NCI-H2029 (cell line): ENCODE data around the gene TMEM175.
"Not testable (repeated sequence)": the region's sequence is repeated elsewhere in the genome, so short reads cannot be mapped to it uniquely, and the experiment has no call there.

Experiments
- DNase-seq: peaks from one replicate; lab custom pipeline; 2025; lab: John Stamatoyannopoulos, UW

The TMEM175 gene

DNA sequence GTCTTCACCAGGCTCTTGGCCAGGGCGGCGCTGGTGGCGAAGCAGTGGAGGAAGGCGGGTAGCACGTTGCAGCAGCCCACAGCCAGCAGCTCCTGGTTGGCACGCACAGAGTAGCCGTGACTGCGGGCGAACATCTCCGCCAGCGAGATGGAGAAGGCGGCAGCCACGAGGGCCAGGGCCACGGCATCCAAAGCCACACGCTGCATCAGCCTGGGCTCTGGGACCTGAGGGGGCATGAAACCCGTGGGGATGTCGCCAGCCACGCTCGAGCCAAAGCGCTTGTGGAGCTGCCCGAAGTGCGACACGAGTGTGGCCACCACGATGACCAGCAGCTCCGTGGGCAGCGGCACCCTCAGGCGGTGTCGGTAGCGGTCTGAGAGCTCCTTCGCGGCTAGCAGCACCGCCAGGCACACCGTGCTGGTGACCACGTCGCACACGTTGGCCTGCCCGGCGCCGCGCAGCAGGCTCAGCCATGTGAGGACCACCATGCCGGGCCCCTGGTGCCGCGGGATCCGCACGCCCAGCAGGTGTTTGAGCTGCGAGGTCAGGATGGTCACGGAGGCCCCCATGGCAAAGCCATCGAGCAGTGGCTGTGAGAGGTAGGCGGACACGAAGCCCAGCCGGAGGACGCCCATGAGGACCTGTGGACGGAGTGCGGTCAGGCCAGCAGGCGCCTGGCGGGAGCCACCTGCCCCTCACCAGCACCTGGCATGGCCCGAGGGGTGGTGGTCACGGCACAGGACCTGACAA, 57.6 kb downstream of the TMEM175 start:
- DNase-seq: no peak

DNA sequence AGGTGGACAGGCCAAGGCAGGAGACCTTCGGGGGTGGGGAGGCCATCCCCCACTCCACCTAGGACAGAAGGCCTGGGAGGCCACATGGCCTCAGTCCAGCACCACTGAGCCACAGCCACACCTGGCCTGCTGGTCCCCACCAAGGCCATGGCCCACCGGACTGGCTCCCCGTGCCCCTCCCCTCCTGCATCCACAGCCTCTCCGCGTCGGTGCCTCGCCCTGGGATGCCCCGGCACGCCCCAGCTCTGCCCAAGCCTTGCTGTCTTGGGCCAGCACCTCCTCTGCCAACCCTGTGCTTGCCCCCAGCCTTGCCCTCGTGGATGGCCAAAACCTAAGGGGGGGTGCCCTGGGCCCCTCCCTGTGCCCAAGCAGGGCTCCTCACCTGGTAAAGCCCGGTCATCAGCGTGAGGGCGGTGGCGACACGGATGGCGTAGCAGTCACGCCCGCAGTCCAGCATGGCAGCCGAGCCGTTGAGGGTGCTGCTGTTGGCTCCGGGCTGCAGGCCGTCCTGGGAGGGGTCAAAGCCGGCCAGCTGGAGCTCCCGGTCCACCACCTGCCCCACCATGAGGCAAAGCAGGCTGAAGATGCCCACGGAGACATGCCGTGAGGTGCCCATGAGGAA, 58.6 kb downstream of the TMEM175 start:
- no peak for DNase-seq

DNA sequence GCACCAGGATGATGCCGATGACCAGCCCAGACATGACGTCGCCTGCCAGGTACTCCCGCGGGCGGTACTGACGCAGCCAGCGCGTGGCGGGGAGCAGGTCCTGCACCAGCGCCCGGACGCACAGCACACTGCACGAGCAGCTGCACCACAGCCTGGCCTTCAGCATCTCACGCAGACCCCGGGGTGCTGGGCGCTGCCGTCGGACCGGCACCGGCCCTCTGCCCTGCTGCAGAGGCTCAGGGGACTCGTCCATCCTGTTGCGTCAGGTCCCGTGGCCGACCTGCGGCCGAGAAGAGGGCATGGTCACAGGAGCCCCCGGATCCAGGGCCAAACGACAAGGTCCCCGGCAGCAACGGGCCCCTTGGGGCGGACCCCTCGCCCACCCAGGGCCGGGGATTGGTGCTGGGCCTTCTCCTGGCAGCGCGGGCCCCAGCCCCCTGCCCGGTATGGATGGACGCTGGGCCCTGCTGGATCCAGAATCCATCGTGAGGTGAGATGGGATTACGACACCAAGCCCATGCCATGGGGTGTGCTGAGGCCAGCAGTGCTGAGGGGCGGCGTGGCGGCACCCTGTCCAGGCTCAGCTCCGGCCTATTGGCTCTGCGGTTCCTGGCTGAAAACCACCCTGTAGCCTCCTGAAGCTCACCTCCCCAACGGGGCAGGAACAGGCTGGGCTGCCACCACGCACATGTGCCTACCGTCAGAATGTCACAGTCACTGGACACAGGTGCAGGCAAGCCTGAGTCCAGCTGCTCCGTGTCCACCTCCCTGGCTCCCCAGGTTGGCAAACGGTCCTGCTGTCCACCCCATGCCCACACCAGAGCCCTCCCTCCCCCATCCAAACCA, 59.4 kb downstream of the TMEM175 start:
- DNase-seq: no peak

DNA sequence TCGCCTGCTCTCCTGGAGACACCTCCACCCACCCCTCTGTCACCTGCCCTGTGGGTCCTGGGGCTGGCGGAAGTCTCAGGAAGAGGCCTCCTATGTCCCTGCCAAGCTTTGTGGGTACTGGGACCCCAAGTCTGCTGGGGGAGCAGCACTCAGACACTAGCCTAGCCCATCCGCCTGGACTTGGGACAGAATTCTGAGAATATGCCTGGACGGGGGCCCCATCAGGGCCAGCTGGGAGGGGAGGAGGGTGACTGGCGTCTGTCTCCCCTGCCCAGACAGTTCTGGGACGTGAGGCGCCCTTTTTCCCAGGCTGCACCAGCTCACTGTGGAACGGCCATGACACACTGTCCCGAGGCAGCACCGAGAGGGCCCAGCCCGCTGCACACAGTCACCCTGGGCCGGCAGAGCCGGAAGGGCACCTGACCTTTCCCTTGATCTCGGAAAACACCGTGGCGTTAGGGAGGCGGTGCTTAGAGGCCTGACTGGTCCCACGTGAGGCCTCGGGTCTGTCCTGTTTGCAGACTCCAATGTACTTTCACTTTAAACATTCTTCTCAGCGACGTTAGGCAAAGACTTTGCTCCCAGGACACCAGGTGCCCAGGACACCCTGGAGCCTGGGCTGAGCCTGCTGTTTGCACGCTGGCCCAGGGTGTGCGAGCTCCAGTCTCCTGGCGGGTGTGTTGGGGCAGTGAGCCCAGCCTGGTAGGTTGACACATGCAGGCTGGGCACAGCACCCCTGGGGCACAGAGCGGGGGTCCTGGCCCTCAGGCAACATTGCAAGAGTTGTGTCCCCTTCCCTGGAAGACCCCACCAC, 60.2 kb downstream of the TMEM175 start:
- no peak for DNase-seq

DNA sequence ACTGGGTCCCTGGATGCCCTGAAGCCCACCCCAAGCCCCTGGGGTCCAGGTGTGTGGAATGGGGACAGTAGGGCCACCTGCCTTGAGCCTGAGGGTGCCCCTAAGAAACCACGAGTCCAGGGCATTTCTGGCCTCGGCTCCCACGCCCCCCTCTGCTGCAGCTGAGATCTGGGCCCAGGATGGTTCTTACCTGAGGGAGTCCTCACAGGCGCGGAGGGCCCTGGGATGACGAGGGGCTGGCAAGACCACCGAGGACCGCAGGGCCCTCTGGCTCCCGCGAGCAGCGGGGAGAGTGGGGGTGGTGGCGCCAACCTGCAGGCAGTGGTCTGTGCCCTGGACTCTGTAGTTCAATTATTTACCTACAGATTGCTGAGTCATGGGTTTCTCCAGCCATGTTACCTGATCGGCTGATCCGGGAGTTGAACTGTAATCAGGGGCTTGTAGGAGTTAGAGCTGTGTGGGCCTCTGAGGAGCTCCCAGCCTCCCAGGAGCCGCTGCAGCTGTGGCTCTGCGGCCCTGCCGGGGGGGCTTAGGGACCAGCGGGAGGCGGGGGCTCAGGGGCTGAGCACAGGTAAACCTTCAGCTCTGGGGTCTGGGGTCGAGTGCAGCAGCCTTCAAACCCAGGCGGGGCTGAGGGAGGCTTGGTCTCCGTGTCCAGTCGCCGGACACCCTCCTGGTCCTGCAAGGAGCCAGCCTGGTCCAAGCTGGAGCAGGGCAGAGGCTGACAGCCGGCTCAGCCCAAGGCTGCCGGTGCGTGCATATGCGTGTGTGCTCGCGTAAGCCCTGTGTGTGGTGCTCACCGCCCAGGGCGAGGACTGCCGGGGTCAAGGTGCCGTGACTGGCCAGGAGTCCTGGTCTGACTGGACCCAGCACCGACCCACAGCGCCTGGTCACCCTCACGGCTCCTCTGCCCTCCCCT, 61.1 kb downstream of the TMEM175 start, which contains the start of gene SLC26A1:
Gene SLC26A1 (minus strand): TSS at position 294 of the 919 bp plus-strand sequence. CDS start 1,701 bp downstream, outside the sequence.
- DNase-seq: no peak

DNA sequence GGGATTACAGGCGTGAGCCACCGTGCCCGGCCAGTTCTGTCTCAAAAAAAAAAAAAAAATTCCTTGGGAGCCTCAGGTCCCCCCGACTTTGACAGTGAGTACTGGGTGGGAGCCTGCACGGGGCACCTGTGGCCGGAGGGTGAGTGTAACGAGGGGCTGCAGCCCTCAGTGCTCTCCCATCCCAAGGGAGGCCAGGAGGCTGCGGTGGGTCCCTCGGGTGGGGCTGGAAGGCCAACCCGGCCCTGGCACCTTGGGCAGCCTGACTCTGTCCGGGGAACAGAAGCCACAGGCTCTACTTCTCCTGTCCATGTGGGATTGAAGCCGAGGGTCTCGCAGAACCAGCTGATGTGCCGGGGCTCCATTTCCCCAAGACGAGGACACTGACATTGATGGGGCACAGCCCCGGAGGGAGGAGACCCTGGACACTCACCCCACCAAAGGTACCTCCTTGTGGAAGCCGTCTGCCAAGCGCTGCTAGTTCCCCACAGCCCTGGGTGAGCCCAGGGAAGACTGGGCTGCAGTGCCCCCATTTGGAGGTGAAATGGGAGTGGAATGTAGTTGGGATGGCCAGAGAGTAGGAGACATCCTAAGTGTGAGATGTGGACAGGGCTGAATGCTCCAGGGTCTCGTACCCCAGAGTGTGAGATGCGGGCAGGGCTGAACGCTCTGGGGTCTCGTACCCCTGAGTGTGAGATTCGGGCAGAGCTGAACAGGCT, 63.2 kb downstream of the TMEM175 start:
- DNase-seq: no peak

DNA sequence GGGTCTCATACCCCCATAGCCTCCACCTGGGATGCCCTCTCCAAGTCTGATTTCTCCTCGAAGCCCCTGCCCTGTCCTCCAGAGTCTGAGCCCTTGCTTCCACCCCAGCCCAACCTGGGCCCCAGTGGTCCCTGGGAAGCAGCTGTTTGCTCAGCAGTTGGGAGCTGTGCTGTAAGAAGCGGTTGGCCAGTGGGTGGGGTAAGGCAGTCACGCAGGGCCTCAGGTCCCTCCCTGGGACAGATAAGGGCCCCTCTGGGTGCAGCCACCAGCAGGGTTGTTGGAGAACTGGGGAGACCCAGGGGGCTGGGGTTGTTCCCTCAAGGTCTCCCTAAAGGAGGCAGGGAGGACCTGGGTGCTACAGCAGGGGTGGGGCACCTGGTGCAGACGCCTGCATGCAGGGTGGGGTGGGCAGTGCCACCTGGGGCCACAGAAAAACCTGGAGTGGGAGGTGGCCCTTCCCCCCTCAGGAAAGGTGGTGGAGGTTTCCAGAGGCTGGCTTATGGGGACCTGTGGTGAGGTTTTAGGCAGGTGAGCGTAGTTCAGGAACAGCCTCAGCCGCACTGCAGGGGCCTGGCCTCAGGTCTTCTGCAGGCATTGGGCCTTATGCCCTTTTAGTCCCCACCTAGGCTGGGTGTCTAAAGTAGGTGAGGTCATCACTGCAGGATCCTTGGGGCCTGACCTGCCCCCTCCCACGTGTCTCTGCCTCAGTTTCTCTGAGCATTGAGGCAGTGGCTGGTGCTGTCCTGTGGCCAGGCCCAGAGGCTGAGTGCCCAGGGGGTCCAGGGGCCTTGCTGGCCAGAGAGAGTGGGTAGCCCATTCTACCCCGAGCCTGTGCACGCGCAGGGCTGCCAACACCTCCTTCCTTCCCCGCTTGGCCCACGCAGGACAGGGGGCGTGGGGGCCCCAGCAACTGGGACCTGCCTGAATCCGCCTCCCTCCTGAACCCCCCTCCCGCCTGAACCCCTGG, 64.1 kb downstream of the TMEM175 start:
- DNase-seq: no peak

DNA sequence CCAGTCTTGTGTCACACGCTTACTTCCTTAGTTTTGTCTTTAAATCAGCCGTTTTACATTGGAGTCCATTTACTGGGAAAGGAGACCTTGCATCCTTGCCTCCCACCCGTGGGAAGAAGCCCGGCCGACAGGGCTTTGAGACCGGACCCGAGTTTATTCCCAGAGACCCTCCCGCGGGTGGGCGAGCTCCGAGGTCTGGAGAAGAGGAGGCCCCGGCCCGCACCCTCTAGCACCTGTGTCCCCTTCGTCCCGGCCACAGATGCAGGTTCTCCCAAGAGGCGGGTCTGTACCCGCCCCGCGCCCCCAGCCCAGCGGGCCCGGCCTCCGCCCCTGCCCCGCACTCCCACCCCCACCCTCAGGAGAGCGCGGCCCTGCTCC, 64.7 kb downstream of the TMEM175 start:
- DNase-seq: no peak

DNA sequence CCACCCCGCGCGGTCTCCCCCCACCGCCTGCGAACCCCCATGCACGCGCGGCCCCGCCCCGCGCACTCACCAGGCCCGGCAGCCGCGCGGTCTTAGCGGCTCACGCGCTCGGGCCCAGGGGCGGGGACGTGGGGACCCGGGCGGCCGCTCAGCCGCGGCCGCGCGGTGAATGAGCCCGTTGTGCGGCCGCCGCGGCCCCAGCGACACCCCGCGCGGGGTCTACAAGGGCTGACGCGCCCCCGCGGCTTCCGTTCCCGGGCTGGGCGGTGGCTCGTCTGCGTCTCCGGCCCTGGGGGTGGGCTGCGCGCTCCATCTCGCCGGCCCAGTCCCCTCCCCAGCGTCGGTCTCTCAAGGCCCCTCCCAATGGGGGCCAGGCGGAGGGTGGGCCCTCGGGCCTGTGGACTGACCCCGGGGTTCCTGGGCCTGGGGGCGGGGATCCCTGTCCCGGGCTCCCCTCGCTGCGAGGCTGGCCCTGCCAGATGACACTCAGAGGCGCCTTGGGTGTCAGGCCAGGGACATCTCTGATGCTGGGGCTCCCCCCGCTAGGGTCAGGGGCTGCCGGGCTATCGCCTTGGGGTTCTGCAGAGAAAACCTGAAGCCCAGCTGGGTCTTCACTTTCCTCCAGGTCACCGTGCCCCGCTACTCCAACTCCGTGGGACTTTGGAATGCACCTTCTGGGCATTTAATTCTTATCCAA, 65.3 kb downstream of the TMEM175 start:
- DNase-seq: no peak

DNA sequence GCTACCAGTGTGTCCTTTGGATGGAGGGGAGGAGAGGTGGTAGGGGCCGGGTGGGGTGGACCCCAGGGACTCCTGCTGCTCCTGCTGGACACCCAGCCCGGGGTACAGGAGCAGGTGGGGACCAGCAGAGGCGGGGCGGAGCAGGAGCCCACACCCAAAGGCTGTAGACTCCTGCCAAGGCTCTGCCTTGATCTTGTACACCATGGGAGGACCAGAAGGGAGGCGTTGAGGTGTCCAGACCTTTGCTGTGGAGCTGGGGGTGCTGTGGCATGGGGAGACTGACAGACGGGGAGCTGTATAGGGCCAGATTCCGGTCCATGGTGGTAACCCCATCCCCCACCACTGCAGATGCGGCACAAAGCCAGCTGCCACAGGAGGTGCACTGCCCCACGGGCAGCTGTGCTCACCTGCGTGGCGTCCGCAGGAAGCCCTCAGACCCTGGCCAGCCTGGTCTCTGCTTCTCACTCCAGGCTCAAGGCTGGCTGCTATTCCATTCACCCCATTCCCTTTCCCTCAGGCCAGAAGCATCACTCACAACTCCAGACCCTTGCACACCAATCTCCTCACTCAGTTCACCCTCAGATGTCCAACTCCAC, 65.9 kb downstream of the TMEM175 start:
- no peak for DNase-seq

DNA sequence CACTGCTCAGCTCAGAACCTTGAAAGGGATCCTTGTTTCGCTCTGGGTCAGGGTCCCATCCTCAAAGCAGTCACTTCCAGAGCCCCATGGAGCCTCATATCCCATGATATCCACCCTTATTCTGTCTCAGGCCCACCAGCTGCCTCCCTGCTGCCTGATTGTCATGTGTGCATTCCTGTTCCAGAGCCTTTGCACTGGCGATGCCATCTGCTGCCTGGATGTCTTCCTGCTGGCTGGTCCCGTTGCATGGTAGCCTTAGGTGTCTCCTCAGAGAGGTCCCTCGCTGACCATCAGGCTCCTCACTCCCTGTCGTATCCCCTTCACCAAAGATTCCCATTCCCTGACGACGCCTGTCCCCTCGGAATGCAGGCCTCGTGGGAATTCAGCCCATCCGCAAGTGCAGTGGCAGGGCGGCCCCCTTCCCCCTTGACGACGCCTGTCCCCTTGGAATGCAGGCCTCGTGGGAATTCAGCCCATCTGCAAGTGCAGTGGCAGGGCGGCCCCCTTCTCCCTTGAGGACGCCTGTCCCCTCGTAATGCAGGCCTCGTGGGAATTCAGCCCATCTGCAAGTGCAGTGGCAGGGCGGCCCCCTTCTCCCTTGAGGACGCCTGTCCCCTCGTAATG, 67.1 kb downstream of the TMEM175 start:
- DNase-seq: not testable (repeated sequence)

DNA sequence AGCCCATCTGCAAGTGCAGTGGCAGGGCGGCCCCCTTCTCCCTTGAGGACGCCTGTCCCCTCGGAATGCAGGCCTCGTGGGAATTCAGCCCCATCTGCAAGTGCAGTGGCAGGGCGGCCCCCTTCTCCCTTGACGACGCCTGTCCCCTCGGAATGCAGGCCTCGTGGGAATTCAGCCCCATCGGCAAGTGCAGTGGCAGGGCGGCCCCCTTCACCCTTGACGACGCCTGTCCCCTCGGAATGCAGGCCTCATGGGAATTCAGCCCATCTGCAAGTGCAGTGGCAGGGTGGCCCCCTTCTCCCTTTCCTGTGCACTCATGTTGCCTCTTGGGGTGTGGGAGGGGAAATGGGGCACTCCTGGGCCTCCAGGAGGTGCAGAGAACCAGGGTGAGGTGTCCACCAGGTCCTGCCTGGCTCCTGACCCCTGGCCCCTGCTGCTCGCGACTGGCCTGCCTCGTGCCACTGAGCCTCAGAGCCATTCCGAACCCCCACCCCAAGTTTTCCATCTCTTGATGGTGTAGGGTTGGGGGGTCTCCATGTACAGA, 67.7 kb downstream of the TMEM175 start:
- no peak for DNase-seq

DNA sequence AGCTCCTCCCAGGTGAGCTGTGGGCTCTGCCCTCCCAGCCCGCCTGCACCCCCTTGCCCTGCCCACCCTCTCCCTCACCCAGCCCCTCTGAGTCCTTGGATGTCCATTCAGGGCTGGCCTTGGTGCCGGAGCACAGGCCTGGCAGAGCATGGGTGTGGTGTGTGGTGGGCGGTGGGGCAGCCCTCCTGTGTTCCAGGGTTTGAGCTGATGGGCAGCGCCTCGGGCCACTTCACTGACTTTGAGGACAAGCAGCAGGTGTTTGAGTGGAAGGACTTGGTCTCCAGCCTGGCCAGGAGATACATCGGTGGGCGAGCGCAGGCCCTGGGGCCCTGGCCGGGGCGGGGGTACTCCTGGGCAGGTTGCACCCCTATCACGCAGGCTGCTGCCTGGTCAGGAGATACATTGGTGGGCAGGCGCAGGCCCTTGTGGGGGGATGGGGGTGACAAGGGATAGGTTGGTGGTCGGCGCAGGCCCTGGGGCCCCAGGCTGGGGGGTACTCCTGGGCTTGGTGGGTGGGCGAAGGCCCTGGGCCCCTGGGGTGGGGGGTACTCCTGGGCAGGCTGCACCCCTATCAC, 68.5 kb downstream of the TMEM175 start:
- no peak for DNase-seq

DNA sequence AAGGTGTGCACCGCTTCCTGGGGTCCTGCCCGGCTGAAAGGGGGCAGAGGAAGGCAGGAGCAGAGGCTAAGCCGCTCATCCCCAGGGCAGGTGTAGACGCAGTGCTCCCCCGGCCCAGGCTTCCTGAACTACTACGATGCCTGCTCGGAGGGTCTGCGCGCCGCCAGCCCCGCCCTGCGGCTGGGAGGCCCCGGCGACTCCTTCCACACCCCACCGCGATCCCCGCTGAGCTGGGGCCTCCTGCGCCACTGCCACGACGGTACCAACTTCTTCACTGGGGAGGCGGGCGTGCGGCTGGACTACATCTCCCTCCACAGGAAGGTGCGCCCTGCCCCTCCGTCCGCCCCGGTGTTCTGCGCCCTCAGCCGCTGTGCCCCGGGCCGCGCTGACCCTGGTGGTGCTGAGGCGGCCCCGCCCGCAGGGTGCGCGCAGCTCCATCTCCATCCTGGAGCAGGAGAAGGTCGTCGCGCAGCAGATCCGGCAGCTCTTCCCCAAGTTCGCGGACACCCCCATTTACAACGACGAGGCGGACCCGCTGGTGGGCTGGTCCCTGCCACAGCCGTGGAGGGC, 69.4 kb downstream of the TMEM175 start:
- no peak for DNase-seq

DNA sequence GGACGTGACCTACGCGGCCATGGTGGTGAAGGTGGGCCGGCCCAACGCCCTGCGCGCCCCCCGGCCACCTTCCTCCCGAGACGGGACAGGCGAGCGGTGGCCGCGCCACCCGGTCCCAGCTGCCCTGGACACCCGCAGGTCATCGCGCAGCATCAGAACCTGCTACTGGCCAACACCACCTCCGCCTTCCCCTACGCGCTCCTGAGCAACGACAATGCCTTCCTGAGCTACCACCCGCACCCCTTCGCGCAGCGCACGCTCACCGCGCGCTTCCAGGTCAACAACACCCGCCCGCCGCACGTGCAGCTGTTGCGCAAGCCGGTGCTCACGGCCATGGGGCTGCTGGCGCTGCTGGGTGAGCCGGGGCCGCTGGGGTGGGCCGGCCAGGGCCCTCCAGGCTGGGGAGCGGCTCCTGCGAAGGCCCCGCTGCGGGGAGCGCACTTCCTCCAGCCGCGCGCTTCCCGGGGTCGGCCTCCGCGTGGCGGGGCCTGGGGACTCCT, 69.9 kb downstream of the TMEM175 start:
- DNase-seq: no peak

DNA sequence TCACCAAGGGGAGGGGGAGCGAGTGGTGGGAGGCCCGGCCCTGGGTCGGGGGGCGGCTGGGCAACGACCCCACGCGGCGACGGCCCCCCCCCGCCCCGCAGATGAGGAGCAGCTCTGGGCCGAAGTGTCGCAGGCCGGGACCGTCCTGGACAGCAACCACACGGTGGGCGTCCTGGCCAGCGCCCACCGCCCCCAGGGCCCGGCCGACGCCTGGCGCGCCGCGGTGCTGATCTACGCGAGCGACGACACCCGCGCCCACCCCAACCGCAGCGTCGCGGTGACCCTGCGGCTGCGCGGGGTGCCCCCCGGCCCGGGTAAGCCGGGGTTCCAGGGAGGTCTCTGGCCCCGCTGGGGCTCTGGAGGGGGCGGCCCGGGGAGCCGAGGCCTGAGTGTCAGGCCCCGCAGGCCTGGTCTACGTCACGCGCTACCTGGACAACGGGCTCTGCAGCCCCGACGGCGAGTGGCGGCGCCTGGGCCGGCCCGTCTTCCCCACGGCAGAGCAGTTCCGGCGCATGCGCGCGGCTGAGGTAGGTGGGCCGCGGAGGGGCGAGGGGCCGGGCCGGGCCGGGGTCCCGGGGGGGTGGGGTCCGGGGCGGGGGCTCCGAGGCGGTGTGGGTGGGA, 70.5 kb downstream of the TMEM175 start:
- DNase-seq: no peak
